Panc1 (cell line): Measurements from ENCODE around the gene GRK6. TPM values are rescaled to one million over a fixed set of nuclear protein-coding genes. Genes with fewer than 3 reads are reported as not detected.
A peak's percentile ranks its signal among the peaks of the same experiment; 100 is the strongest.

Experiments
- ATAC-seq: fragments of 200-7000 bp; cut with Tn5 transposase; 2 replicates; pipeline ENCODE4 v1.9.1; 2020; ENCODE audit warnings: mild to moderate bottlenecking, moderate library complexity
- BruUV-seq: library from RNA; stranded (reverse); fragments of 400-500 nt; replicated peaks from 2 replicates; lab custom pipeline; 2021; lab: Mats Ljungman, UMichigan
- CTCF ChIA-PET: fragments of 300-600 bp; sonication (Branson Sonifier 250); formaldehyde crosslinking; loops from one replicate; lab custom pipeline; 2022; ENCODE audit warnings: antibody characterized with exemption; lab: Charles Lee
- POLR2A ChIA-PET: fragments of 300-600 bp; sonication (Branson Sonifier 250); formaldehyde crosslinking; loops from one replicate; lab custom pipeline; 2022; ENCODE audit warnings: antibody characterized with exemption; lab: Charles Lee
- DNase-seq: peaks from one replicate; pipeline ENCODE4 v3.0.0-alpha.2; 2010; ENCODE audit warnings: low read depth, low spot score
- H3K27ac ChIP-seq: 2 replicates; pipeline ENCODE4 v1.5.1; 2011; ENCODE audit warnings: mild to moderate bottlenecking, low read length, inconsistent platforms
- H3K27me3 ChIP-seq: fragments of 200-500 bp; sonication (Bioruptor generic); 2 replicates; pipeline ENCODE4 v1.6.0; 2014; ENCODE audit warnings: low read length, inconsistent platforms; ENCODE audit not compliant: control insufficient read depth, insufficient read depth
- H3K36me3 ChIP-seq: fragments of 200-500 bp; sonication (Bioruptor generic); 2 replicates; pipeline ENCODE4 v1.5.1; 2014; ENCODE audit warnings: inconsistent platforms, mild to moderate bottlenecking, low read length, moderate library complexity; ENCODE audit not compliant: control insufficient read depth, insufficient read depth
- H3K4me1 ChIP-seq: 2 replicates; pipeline ENCODE4 v1.5.1; 2011; ENCODE audit warnings: inconsistent platforms, mild to moderate bottlenecking, low read length, moderate library complexity; ENCODE audit not compliant: control insufficient read depth, insufficient read depth
- H3K4me3 ChIP-seq, 2 experiments: 2 replicates each; pipeline ENCODE4 v1.5.1; 2011 to 2012; ENCODE audit warnings: low read depth in 2 of 2, low read length in 2 of 2, mild to moderate bottlenecking in 2 of 2, inconsistent platforms in 1 of 2, moderate library complexity in 1 of 2
- H3K9me3 ChIP-seq: fragments of 200-500 bp; sonication (Bioruptor generic); 2 replicates; pipeline ENCODE4 v1.5.1; 2014; ENCODE audit warnings: low read depth, mild to moderate bottlenecking, inconsistent platforms, low read length, moderate library complexity; ENCODE audit not compliant: control insufficient read depth, insufficient read depth
- POLR2AphosphoS5 ChIP-seq: IDR thresholded peaks from 2 replicates; pipeline ENCODE4 v1.6.1; 2012; ENCODE audit warnings: mild to moderate bottlenecking, low read depth, low read length, moderate library complexity
- SIN3A ChIP-seq: IDR thresholded peaks from 2 replicates; pipeline ENCODE4 v1.6.1; 2012; ENCODE audit warnings: low read depth, mild to moderate bottlenecking, low read length, moderate library complexity, borderline replicate concordance; ENCODE audit not compliant: insufficient read depth
- TCF7L2 ChIP-seq: IDR thresholded peaks from 2 replicates; pipeline ENCODE4 v1.6.1; 2011; ENCODE audit warnings: mild to moderate bottlenecking, low read depth, low read length, inconsistent platforms
- in situ Hi-C: cut with HindIII; loops from 2 replicates; pipeline ENCODE4 v1.10.0; 2016; ENCODE audit warnings: low sequenced_read_pairs, low pct_unique_long_range_greater_than_20kb
- intact Hi-C: fragments of 100-400 bp; cut with micrococcal nuclease; formaldehyde crosslinking; loops from one replicate; pipeline ENCODE4 v1.10.0; 2022; ENCODE audit not compliant: unreplicated experiment
- total RNA-seq: library from RNA; stranded (reverse); gene quantifications from one replicate; pipeline ENCODE4 v1.2.1, GENCODE V29; 2021; ENCODE audit not compliant: unreplicated experiment
- TF ChIP-seq, protein P1 (sequence below), 2 experiments: IDR thresholded peaks; 2 replicates each; pipeline ENCODE4 v1.6.1; 2011 to 2012; ENCODE audit warnings: low read depth in 2 of 2, control low read depth in 1 of 2, low read length in 1 of 2, mild to moderate bottlenecking in 1 of 2, moderate library complexity in 1 of 2; ENCODE audit not compliant: insufficient read depth in 1 of 2
- TF ChIP-seq, protein P2 (sequence below): fragments of 450-650 bp; IDR thresholded peaks from 2 replicates; pipeline ENCODE4 v1.5.1; 2017; ENCODE audit warnings: mild to moderate bottlenecking

Gene GRK6
- total RNA-seq, 1 experiment from 2014 or later = 56.1 TPM

DNA sequence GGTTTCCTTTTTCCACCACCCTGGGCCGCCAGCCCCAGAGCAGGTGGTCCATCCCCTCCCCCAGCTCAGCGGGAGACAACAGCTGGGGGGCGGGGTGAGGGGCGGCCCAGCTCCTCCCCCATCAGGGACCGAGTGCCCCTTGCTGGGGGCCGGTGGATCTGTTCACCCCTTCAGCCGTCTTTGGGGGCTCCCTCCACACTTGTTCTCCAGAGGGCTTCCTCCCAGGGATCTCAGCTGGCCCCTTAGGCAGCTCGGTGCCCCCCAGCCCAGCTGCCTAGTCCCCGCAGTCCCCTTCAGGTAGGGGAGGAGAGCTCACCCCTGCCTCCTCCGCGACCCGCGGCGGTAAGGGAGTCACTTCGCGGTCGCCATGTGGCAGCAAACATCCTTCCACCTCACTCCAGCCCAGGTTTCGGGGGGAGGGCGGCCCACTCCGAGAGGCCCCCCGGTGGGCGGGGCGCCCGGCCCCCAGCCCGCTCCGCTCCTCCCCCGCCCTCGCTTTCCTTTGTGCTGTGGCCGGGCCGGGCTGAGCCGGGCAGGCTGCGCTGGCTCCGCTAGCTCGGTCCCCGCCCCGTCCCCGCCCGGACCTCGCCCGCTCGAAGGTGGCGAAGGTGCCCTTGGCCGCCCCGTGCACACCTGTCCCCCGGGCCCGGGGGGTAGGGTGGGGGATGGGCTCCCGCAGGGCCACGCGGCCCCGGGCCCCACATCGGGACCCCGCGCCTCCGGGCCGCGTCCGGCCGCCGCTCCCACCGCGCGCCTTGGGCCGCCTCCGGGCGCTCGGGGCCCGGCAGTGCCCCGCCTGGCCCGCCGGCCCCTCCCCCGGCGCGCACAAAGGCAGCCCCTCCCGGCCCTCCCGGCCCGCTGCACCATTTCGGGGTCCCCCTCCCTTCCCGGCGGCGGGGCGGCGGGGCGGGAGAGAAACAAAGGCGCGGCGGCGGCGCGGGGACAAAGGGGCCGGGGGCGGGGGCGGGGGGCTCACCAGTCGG is 46.3 kb downstream of the GRK6 start:
- TF ChIP-seq, protein P1, sequence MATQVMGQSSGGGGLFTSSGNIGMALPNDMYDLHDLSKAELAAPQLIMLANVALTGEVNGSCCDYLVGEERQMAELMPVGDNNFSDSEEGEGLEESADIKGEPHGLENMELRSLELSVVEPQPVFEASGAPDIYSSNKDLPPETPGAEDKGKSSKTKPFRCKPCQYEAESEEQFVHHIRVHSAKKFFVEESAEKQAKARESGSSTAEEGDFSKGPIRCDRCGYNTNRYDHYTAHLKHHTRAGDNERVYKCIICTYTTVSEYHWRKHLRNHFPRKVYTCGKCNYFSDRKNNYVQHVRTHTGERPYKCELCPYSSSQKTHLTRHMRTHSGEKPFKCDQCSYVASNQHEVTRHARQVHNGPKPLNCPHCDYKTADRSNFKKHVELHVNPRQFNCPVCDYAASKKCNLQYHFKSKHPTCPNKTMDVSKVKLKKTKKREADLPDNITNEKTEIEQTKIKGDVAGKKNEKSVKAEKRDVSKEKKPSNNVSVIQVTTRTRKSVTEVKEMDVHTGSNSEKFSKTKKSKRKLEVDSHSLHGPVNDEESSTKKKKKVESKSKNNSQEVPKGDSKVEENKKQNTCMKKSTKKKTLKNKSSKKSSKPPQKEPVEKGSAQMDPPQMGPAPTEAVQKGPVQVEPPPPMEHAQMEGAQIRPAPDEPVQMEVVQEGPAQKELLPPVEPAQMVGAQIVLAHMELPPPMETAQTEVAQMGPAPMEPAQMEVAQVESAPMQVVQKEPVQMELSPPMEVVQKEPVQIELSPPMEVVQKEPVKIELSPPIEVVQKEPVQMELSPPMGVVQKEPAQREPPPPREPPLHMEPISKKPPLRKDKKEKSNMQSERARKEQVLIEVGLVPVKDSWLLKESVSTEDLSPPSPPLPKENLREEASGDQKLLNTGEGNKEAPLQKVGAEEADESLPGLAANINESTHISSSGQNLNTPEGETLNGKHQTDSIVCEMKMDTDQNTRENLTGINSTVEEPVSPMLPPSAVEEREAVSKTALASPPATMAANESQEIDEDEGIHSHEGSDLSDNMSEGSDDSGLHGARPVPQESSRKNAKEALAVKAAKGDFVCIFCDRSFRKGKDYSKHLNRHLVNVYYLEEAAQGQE (IDR thresholded peaks at IDR 0.05; ENCODE audit: insufficient read depth in 1 of 2, low read depth in 2 of 2, low read length in 1 of 2) = no peak
- no peak for TF ChIP-seq POLR2AphosphoS5
- peak; percentile 37; the same call in 1 of the 2 replicates for TF ChIP-seq SIN3A
- no peak for TF ChIP-seq TCF7L2
- TF ChIP-seq, protein P2, sequence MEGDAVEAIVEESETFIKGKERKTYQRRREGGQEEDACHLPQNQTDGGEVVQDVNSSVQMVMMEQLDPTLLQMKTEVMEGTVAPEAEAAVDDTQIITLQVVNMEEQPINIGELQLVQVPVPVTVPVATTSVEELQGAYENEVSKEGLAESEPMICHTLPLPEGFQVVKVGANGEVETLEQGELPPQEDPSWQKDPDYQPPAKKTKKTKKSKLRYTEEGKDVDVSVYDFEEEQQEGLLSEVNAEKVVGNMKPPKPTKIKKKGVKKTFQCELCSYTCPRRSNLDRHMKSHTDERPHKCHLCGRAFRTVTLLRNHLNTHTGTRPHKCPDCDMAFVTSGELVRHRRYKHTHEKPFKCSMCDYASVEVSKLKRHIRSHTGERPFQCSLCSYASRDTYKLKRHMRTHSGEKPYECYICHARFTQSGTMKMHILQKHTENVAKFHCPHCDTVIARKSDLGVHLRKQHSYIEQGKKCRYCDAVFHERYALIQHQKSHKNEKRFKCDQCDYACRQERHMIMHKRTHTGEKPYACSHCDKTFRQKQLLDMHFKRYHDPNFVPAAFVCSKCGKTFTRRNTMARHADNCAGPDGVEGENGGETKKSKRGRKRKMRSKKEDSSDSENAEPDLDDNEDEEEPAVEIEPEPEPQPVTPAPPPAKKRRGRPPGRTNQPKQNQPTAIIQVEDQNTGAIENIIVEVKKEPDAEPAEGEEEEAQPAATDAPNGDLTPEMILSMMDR = no peak
- POLR2A ChIA-PET = interaction anchor here (0.5 to 1.2 kb wide), 4 partner anchors 9 to 70 kb away, joined by 3 to 6 read pairs (median 4); partner anchors contain the start of gene PDLIM7
- Histone ChIP-seq H3K4me3 (peak overlapping the region; percentile 75 to 78), H3K36me3 (no peaks in the 10 kb centered on the region; the same call in 1 of the 2 replicates), H3K4me1 (peaks cover 34% of the 10 kb centered on the region), H3K27ac (peak overlapping the region; percentile 79), H3K27me3 (no peaks in the 10 kb centered on the region), H3K9me3 (no peaks in the 10 kb centered on the region)
- no TSS peak for BruUV-seq
- intact Hi-C loops = no loop called here
- ATAC-seq (peak; percentile 60), DNase-seq (no peak)
- CTCF ChIA-PET = interaction anchor here (0.7 kb wide), 1 partner anchor 15 kb away, joined by 6 read pairs; no protein-coding TSS in a partner anchor
- in situ Hi-C loops = no loop called here

DNA sequence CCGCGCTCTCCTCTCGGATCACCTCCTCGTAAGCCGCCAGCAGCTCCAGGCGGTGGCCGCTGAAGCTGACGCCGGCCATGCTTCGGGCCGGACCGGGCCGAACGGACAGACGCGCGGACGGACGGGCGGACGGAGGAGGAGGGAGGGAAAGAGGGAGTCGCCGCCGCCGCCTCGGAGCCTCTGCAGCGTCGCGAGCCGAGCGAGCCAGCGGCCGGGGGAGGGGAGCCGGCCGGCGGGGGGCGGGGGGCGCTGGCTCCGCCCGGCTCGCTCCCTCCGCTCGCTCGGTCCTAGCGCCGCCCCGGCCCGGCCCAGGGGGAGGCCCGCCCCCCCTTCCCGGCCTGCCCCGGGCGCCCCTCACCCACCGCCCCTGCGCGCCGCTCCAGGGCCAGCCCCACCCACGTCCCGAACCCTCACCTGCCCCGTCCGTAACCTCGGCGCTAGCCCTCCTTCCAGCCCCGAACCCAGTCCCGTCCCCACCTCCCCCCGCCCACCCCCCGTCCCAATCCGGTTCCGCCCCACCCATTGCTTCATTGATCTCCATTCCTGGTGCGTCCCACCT is 47.0 kb downstream of the GRK6 start, which contains the start of gene DBN1:
TSS of gene DBN1 (minus strand) at position 192 of the 559 bp plus-strand sequence. CDS start at position 79, 113 bp downstream.
- H3K27me3 ChIP-seq = no peaks in the 10 kb centered on the region
- POLR2A ChIA-PET = interaction anchor here (0.8 kb wide), 1 partner anchor 71 kb away, joined by 3 read pairs; no protein-coding TSS in a partner anchor
- BruUV-seq = no TSS peak
- peak within 1 kb of the TSS; percentile 75 to 78 for H3K4me3 ChIP-seq
- ATAC-seq = peak; percentile 77
- no peaks in the 10 kb centered on the region; the same call in 1 of the 2 replicates for H3K36me3 ChIP-seq
- peaks cover 34% of the 10 kb centered on the region for H3K4me1 ChIP-seq
- in situ Hi-C loops (no loop called here), intact Hi-C loops (no loop called here)
- peak within 1 kb of the TSS; percentile 85 for H3K27ac ChIP-seq
- DNase-seq = no peak
- TF ChIP-seq SIN3A (no peak), POLR2AphosphoS5 (peak; percentile 34; the same call in 1 of the 2 replicates)
- TF ChIP-seq, protein P1 (IDR thresholded peaks at IDR 0.05; ENCODE audit: insufficient read depth in 1 of 2, low read depth in 2 of 2, low read length in 1 of 2) = no peak
- CTCF ChIA-PET = no interaction called here
- H3K9me3 ChIP-seq = no peaks in the 10 kb centered on the region
